K562 (cell line): ENCODE results near the gene DAD1. TPM values are rescaled to one million over a fixed set of nuclear protein-coding genes. Genes with fewer than 3 reads are reported as not detected.
A peak's percentile ranks its signal among the peaks of the same experiment; 100 is the strongest.

Experiments used
- BRF1 ChIP-seq: IDR thresholded peaks from 3 replicates; pipeline ENCODE4 v1.6.1; 2011; ENCODE audit warnings: borderline replicate concordance, mild to moderate bottlenecking; ENCODE audit not compliant: insufficient read length; ENCODE audit errors: extremely low read depth
- CREBBP ChIP-seq: IDR thresholded peaks from one replicate; pipeline ENCODE4 v1.6.1; 2012; ENCODE audit warnings: low read depth, mild to moderate bottlenecking, control low read depth, inconsistent platforms, low read length
- E2F3 ChIP-seq: fragments of 250-450 bp; sonication (Bioruptor Pico); IDR thresholded peaks from 2 replicates; pipeline ENCODE4 v1.4.0; 2020; ENCODE audit warnings: mild to moderate bottlenecking
- NFE2 ChIP-seq: IDR thresholded peaks from 2 replicates; pipeline ENCODE4 v1.6.1; 2014; ENCODE audit warnings: antibody characterized with exemption, low read depth
- NR3C1 ChIP-seq: sonication (generic); formaldehyde crosslinking; IDR thresholded peaks from 2 replicates; pipeline ENCODE4 v1.8.1; 2022; ENCODE audit warnings: missing genetic modification reagents
- PATZ1 ChIP-seq: fragments of 250-450 bp; sonication (Bioruptor Pico); IDR thresholded peaks from 2 replicates; pipeline ENCODE4 v1.5.0; 2020; ENCODE audit warnings: mild to moderate bottlenecking, borderline replicate concordance
- REST ChIP-seq, 2 experiments: fragments of 450-650 bp; formaldehyde crosslinking in 1 of 2; IDR thresholded peaks; 2 replicates each; pipeline versions ENCODE4 v1.4.0 to v1.6.1; 2014 to 2020; ENCODE audit warnings: mild to moderate bottlenecking in 2 of 2, borderline replicate concordance in 1 of 2, low read depth in 1 of 2
- THRA ChIP-seq: fragments of 450-650 bp; IDR thresholded peaks from 2 replicates; pipeline ENCODE4 v1.6.1; 2017; ENCODE audit warnings: mild to moderate bottlenecking, moderate library complexity
- TRIM24 ChIP-seq, 2 experiments: fragments of 450-650 bp; IDR thresholded peaks; 2 replicates each; pipeline ENCODE4 v1.6.1; 2016
- ZNF644 ChIP-seq: fragments of 200-800 bp; sonication (Bioruptor generic); IDR thresholded peaks from 2 replicates; pipeline ENCODE4 v1.6.1; 2016; ENCODE audit warnings: low read depth, missing genetic modification characterization, missing compliant biosample characterization
- ZNF75A ChIP-seq: fragments of 450-650 bp; formaldehyde crosslinking; IDR thresholded peaks from 2 replicates; pipeline ENCODE4 v1.4.0; 2020; ENCODE audit warnings: mild to moderate bottlenecking
- polyA plus RNA-seq, 8 experiments: library from polyadenylated mRNA; depleted of rRNA in 4 of 8; stranded (reverse) in 5 of 8; unstranded in 3 of 8; fragments of >200 nt; fragmentation: Nextera tagmentation in 2 of 8; fragmentation: Illumina TruSeq in 1 of 8; extraction: Ambion mirVana in 2 of 8; extraction: Trizol in 1 of 8; gene quantifications; 2 replicates each; pipeline versions ENCODE4 v1.2.1 to v1.2.3, GENCODE V29; 2011 to 2014; ENCODE audit warnings: inconsistent platforms in 1 of 8, missing spikeins in 1 of 8
- total RNA-seq, 7 experiments: library from RNA; depleted of rRNA in 6 of 7; stranded (reverse); fragments of >200 nt in 6 of 7; fragmentation: Illumina TruSeq in 2 of 7; extraction: Trizol in 2 of 7; gene quantifications; 2 replicates each; pipeline versions ENCODE4 v1.2.1 to v1.2.3, GENCODE V29; 2011 to 2021; ENCODE audit warnings: low replicate concordance in 1 of 7
- TF ChIP-seq, protein P1 (sequence below): sonication (generic); formaldehyde crosslinking; IDR thresholded peaks from 2 replicates; pipeline ENCODE4 v1.8.1; 2023; ENCODE audit warnings: mild to moderate bottlenecking, missing genetic modification reagents

The DAD1 gene
- total and polyA plus RNA-seq, 9 of the 15 experiments (the other 6 are each of a cell fraction or from before 2014, with no cell fraction given): 104 to 617 (median 222) TPM

GRCh38 chr14:22589096-22589839 lies at the start of gene DAD1 (continued):
- TF ChIP-seq, protein P1, sequence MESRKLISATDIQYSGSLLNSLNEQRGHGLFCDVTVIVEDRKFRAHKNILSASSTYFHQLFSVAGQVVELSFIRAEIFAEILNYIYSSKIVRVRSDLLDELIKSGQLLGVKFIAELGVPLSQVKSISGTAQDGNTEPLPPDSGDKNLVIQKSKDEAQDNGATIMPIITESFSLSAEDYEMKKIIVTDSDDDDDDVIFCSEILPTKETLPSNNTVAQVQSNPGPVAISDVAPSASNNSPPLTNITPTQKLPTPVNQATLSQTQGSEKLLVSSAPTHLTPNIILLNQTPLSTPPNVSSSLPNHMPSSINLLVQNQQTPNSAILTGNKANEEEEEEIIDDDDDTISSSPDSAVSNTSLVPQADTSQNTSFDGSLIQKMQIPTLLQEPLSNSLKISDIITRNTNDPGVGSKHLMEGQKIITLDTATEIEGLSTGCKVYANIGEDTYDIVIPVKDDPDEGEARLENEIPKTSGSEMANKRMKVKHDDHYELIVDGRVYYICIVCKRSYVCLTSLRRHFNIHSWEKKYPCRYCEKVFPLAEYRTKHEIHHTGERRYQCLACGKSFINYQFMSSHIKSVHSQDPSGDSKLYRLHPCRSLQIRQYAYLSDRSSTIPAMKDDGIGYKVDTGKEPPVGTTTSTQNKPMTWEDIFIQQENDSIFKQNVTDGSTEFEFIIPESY (CRISPR knock-in tag): no peak
- no peak for TF ChIP-seq NR3C1
- TF ChIP-seq CREBBP: no peak
- no peak for TF ChIP-seq BRF1
- TF ChIP-seq ZNF644 (tag): no peak
- no peak for TF ChIP-seq THRA
- no peak for TF ChIP-seq PATZ1
- TF ChIP-seq ZNF75A (CRISPR knock-in tag): no peak
- no peak for TF ChIP-seq E2F3 (CRISPR knock-in tag)
- TF ChIP-seq TRIM24 (IDR thresholded peaks at IDR 0.05): no peak
- no peak for TF ChIP-seq NFE2
- peak; percentile 85 for TF ChIP-seq REST (IDR thresholded peaks at IDR 0.05; ENCODE audit: borderline replicate concordance)
- no peak for TF ChIP-seq REST (CRISPR knock-in tag; IDR thresholded peaks at IDR 0.05; ENCODE audit: low read depth)
